Esophagus squamous epithelium (tissue), 5 donors: ENCODE measurements around the gene LIG3. TPM values are rescaled to one million over a fixed set of nuclear protein-coding genes. Genes with fewer than 3 reads are reported as not detected.
"Not testable (repeated sequence)": the region's sequence is repeated elsewhere in the genome, so short reads cannot be mapped to it uniquely, and the experiment has no call there.

Experiments
- DNase-seq: peaks from one replicate; lab custom pipeline; 2025; lab: John Stamatoyannopoulos, UW
- H3K27ac ChIP-seq, 4 donors: fragments of 200-600 bp; sonication (generic); one replicate each; pipeline ENCODE4 v1.5.1; 2016 to 2019; ENCODE audit warnings: mild to moderate bottlenecking in 1 of 4
- H3K27me3 ChIP-seq, 4 donors: fragments of 200-600 bp; sonication (generic); 1 replicate in 3 of 4; 2 replicates in 1 of 4; pipeline versions ENCODE4 v1.5.1 to v1.6.0; 2017 to 2021; ENCODE audit warnings: antibody characterized with exemption in 1 of 4
- H3K36me3 ChIP-seq, 3 donors: fragments of 200-600 bp; sonication (generic); one replicate each; pipeline ENCODE4 v1.5.1; 2016 to 2019
- H3K4me1 ChIP-seq, 3 donors: fragments of 200-600 bp; sonication (generic); one replicate each; pipeline ENCODE4 v1.5.1; 2017 to 2019
- H3K4me3 ChIP-seq, 4 donors: fragments of 200-600 bp; sonication (generic); 1 replicate in 3 of 4; 2 replicates in 1 of 4; pipeline ENCODE4 v1.5.1; 2016 to 2019; ENCODE audit warnings: mild to moderate bottlenecking in 2 of 4, moderate library complexity in 1 of 4
- H3K9me3 ChIP-seq, 3 donors: fragments of 200-600 bp; sonication (generic); one replicate each; pipeline ENCODE4 v1.5.1; 2016 to 2019
- CTCF ChIP-seq, 6 experiments: fragments of 450-650 bp in 4 of 6; fragments of 200-600 bp in 2 of 6; sonication (generic) in 2 of 6; IDR thresholded peaks; one replicate each; pipeline ENCODE4 v1.5.1; 2016 to 2019; ENCODE audit warnings: antibody characterized with exemption in 6 of 6, mild to moderate bottlenecking in 4 of 6, moderate library complexity in 4 of 6
- POLR2A ChIP-seq, 4 donors: fragments of 450-650 bp; IDR thresholded peaks; one replicate each; pipeline ENCODE4 v1.6.1; 2017; ENCODE audit warnings: antibody characterized with exemption in 4 of 4, mild to moderate bottlenecking in 4 of 4, moderate library complexity in 3 of 4
- WGBS, 2 donors: methylation state at CpG; one replicate each; pipeline ENCODE4 v1.1.5; 2018; 5-methylcytosine and 5-hydroxymethylcytosine counted together
- intact Hi-C: fragments of 100-400 bp; cut with DNase I; formaldehyde crosslinking; loops from one replicate; pipeline ENCODE4 v1.15.0; 2022
- total RNA-seq, 4 donors: library from RNA; depleted of rRNA; stranded (reverse); fragments of >200 nt; gene quantifications; one replicate each; pipeline ENCODE4 v1.1.0, GENCODE V29; 2016
- donor health status: DM: yes; HTN: yes; CAD: no.

The LIG3 gene
- total RNA-seq, 4 donors from 2014 or later, result 18.9 to 32.6 (median 26.6) TPM

DNA sequence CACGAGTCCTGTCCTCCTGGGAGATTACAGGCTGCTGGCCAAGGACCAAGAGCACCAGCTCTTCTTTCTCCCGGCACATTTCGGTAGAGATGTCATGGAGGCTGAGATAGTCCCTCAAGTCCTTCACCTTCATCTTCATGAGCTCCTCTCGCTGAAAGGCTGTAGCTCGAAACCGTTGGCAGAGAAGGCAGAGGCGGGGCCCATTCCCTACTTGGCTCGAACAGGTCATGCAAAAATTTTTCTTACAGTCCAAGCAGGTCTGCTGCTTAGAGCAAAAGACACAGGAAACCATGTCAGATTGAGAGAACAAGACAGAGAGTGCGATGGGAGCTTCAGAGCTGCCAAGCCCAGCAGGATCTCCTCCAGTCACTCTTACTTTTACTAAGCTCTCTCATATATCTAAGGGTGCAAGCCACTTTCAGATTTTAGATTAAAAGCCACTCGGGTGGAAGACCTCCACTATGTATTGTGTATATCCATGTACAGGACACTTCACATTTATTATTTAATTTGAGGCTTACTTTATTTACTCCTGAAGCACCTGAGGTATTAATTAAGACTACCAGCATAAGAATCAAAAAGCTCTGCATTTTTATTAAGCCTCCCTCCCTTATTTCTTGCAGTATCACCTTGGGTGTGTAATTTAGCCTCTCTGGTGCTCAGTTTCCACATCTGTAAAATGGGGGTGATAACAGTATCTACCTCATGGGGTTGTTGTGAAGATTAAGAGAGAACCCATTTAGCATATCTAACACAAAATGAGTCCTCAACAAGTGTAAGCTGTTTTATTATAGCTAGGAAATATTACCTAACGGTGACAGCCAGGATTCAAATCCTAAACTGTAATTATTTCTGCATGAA, 41.4 kb downstream of the LIG3 start:
- DNase-seq, result no peak
- H3K27me3 ChIP-seq, result no peaks in the 10 kb centered on the region
- peaks cover 3 to 68% (median 5%) of the 10 kb centered on the region in 3 donors for H3K36me3 ChIP-seq
- TF ChIP-seq CTCF (IDR thresholded peaks at IDR 0.05) (no peak), POLR2A (IDR thresholded peaks at IDR 0.05) (no peak)
- 72 to 80% methylated on average over 8 to 11 of the region's 11 CpGs for WGBS, 2 donors
- intact Hi-C loops, result no loop called here
- H3K4me3 ChIP-seq, result no peak overlapping the region
- H3K4me1 ChIP-seq, result peaks cover 29 to 75% (median 34%) of the 10 kb centered on the region in 3 donors
- peak overlapping the region; percentile 73 to 88 (median 83) for H3K27ac ChIP-seq
- no peaks in the 10 kb centered on the region for H3K9me3 ChIP-seq

DNA sequence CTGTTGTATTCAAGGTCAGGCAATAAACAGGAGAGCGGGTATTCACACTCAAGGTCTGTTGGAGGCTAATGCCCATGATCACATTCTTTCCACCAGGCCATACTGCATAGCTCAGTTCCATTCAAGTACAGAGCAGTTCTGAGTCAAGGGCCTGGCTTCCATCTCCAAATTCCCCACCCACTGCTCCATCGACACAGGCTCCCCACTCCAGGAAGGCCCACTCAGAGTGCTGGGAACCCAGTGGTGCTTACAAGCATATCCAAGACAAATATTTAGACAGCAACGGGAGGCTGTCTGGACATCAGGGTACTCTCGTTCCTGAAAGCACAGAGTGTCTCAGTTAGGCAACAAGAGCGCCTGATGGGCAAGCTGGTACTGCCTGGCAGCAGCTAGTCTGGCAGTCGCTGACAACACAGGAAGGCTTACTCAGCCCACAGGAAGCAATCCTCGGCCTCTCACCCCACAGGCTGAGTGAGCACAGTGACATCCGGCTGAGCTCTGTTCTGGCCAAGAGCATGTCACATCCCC, 42.3 kb downstream of the LIG3 start:
- intact Hi-C loops, result no loop called here
- H3K36me3 ChIP-seq, result peaks cover 0 to 60% (median 3%) of the 10 kb centered on the region in 3 donors

DNA sequence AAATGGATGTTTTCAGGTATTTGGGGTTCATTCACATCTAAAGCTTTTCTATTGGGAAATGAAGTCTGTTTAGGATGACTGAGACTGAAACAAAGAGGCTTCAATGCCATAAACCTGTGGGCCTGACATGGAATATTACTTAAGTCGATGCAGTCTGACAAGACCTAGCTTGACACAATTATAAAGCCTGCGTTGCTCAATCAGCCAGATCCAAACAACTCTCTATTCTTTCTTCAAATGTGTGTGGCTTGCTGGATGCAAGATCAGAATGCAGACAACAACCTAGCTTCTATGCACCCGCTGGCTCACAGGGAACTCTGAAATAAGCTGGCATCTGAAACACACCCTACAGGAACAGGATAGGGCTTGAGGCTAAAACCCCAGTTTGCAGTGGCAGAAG, 43.2 kb downstream of the LIG3 start:
- Histone ChIP-seq H3K4me3 (no peak overlapping the region), H3K36me3 (peaks cover 0 to 50% (median 3%) of the 10 kb centered on the region in 3 donors), H3K27me3 (no peaks in the 10 kb centered on the region), H3K27ac (peak overlapping the region; percentile 73 to 88 (median 83)), H3K4me1 (peaks cover 29 to 77% (median 31%) of the 10 kb centered on the region in 3 donors), H3K9me3 (no peaks in the 10 kb centered on the region)
- intact Hi-C loops, result no loop called here
- WGBS, 2 donors, result 30 to 31% methylated on average over 3 of the region's 3 CpGs
- DNase-seq, result no peak
- TF ChIP-seq CTCF (IDR thresholded peaks at IDR 0.05), result no peak
- TF ChIP-seq POLR2A (IDR thresholded peaks at IDR 0.05), result no peak

More for the DNA sequence above, 42.3 kb downstream of the LIG3 start:
- TF ChIP-seq CTCF (IDR thresholded peaks at IDR 0.05) (peak in 2 of 6 experiments; percentile 15 to 40), POLR2A (IDR thresholded peaks at IDR 0.05) (no peak)
- peak; percentile 19 for DNase-seq
- Histone ChIP-seq H3K4me1 (peaks cover 29 to 75% (median 34%) of the 10 kb centered on the region in 3 donors), H3K27ac (peak overlapping the region; percentile 73 to 88 (median 83)), H3K9me3 (no peaks in the 10 kb centered on the region), H3K27me3 (no peaks in the 10 kb centered on the region), H3K4me3 (no peak overlapping the region)
- WGBS, 2 donors, result 16 to 22% methylated on average over 4 to 5 of the region's 8 CpGs

DNA sequence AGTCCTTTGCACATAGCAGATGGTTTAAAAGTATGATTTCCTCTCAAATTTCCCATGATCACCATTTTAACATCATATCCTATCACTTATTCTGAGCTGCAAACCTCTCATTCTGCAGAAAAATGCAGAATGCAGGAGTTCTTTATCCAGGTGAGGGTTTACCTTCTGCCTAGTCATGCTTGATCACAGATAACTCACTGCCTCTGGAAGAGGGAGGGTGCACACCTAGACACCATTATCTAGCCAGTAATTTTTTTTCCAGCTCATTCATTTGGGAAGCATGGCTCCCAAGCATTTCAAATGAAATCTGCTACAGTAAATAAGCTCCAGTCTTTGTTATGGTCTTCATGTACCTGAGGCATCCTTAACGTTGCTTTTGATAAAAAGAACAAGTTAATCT, 45.2 kb downstream of the LIG3 start:
- no peak for DNase-seq
- H3K36me3 ChIP-seq, result peaks cover 0 to 39% (median 3%) of the 10 kb centered on the region in 3 donors
- no peak overlapping the region for H3K27ac ChIP-seq
- TF ChIP-seq CTCF (IDR thresholded peaks at IDR 0.05), result no peak
- TF ChIP-seq POLR2A (IDR thresholded peaks at IDR 0.05), result no peak
- H3K4me3 ChIP-seq, result no peak overlapping the region
- WGBS, 2 donors, result 94 to 100% methylated on average over 1 of the region's 1 CpG
- intact Hi-C loops, result no loop called here
- no peaks in the 10 kb centered on the region for H3K9me3 ChIP-seq
- no peaks in the 10 kb centered on the region for H3K27me3 ChIP-seq
- H3K4me1 ChIP-seq, result peaks cover 26 to 68% (median 29%) of the 10 kb centered on the region in 3 donors

- H3K9me3 ChIP-seq, DNase-seq, H3K4me3 ChIP-seq, H3K27me3 ChIP-seq, intact Hi-C loops: not testable (repeated sequence)
- peak overlapping the region in 2 of 4 donors; percentile 45 to 73 for H3K27ac ChIP-seq
- peaks cover 8 to 42% (median 8%) of the 10 kb centered on the region in 3 donors for H3K4me1 ChIP-seq
- peaks cover 0 to 31% (median 3%) of the 10 kb centered on the region in 3 donors for H3K36me3 ChIP-seq
- 82 to 88% methylated on average over 4 of the region's 4 CpGs for WGBS, 2 donors
Measured at GRCh38 chr17:35028097-35028496, 47.8 kb downstream of the LIG3 start.
